Endothelial cell of umbilical vein (primary cell): ENCODE results near the gene CCDC120. TPM values are rescaled to one million over a fixed set of nuclear protein-coding genes. Genes with fewer than 3 reads are reported as not detected.

Experiments
- BruUV-seq: library from RNA; stranded (reverse); fragments of 400-500 nt; replicated peaks from 2 replicates; lab custom pipeline; 2021; lab: Mats Ljungman, UMichigan
- CTCF ChIA-PET: fragments of 300-600, 350-600 bp; sonication (Branson Sonifier 250); formaldehyde crosslinking; loops from one replicate; lab custom pipeline; 2021; ENCODE audit warnings: antibody characterized with exemption, inconsistent platforms; lab: Charles Lee
- POLR2A ChIA-PET: fragments of 300-600, 350-600 bp; sonication (Branson Sonifier 250); formaldehyde crosslinking; loops from one replicate; lab custom pipeline; 2021; ENCODE audit warnings: antibody characterized with exemption, inconsistent platforms; lab: Charles Lee
- DNase-seq: peaks from one replicate; pipeline ENCODE4 v3.0.0-alpha.2; 2011; ENCODE audit warnings: low read depth, low spot score
- FAIRE-seq: peaks from 2 replicates; lab custom pipeline; 2011; peaks lifted over from hg19 to GRCh38; lab: Jason Lieb, UNC
- H2AFZ ChIP-seq: 2 replicates; pipeline ENCODE4 v1.6.0; 2012; ENCODE audit warnings: low read depth, low read length, control low read depth, inconsistent platforms
- H3K27ac ChIP-seq: 2 replicates; pipeline ENCODE4 v1.5.1; 2011; ENCODE audit warnings: low read depth, mild to moderate bottlenecking, control low read depth, low read length, moderate library complexity; ENCODE audit not compliant: insufficient read depth
- H3K27me3 ChIP-seq, 2 experiments: 2 replicates each; pipeline versions ENCODE4 v1.6.0 to v1.6.1; 2011; ENCODE audit warnings: low read length in 2 of 2, mixed read lengths in 1 of 2; ENCODE audit not compliant: control insufficient read depth in 2 of 2, insufficient read depth in 2 of 2
- H3K36me3 ChIP-seq, 2 experiments: 2 replicates in 1 of 2; 3 replicates in 1 of 2; pipeline ENCODE4 v1.5.1; 2011; ENCODE audit warnings: low read length in 2 of 2, mild to moderate bottlenecking in 1 of 2, moderate library complexity in 1 of 2; ENCODE audit not compliant: control insufficient read depth in 2 of 2, insufficient read depth in 2 of 2; ENCODE audit errors: extremely low read depth in 1 of 2
- H3K4me1 ChIP-seq: 3 replicates; pipeline ENCODE4 v1.5.1; 2011; ENCODE audit warnings: mild to moderate bottlenecking, low read length; ENCODE audit not compliant: control insufficient read depth, insufficient read depth; ENCODE audit errors: extremely low read depth
- H3K4me2 ChIP-seq: 2 replicates; pipeline ENCODE4 v1.6.1; 2011; ENCODE audit warnings: low read length, control low read depth, mixed read lengths; ENCODE audit not compliant: insufficient read depth
- H3K4me3 ChIP-seq, 3 experiments: fragments of 200-600 bp in 1 of 3; sonication (generic), shearing (Covaris generic) in 1 of 3; replicated peaks in 1 of 3; 2 replicates each; pipeline ENCODE4 v1.5.1; 2011 to 2016; ENCODE audit warnings: control low read depth in 3 of 3, low read length in 3 of 3, mild to moderate bottlenecking in 2 of 3, inconsistent platforms in 1 of 3, low read depth in 1 of 3, moderate library complexity in 1 of 3; ENCODE audit not compliant: insufficient read depth in 1 of 3
- H3K79me2 ChIP-seq: 2 replicates; pipeline ENCODE4 v1.6.0; 2012; ENCODE audit warnings: low read length, inconsistent platforms; ENCODE audit not compliant: control insufficient read depth, insufficient read depth
- H3K9ac ChIP-seq: replicated peaks from 2 replicates; pipeline ENCODE3; 2011; ENCODE audit warnings: low read length, control low read depth; ENCODE audit not compliant: insufficient read depth; ENCODE audit errors: extremely low read depth
- H3K9me1 ChIP-seq: replicated peaks from 3 replicates; pipeline ENCODE4 v1.6.0; 2011; ENCODE audit warnings: mild to moderate bottlenecking, low read length; ENCODE audit not compliant: control insufficient read depth, insufficient read depth; ENCODE audit errors: extremely low read depth
- H3K9me3 ChIP-seq: replicated peaks from 2 replicates; pipeline ENCODE4 v1.5.1; 2012; ENCODE audit warnings: low read length, inconsistent platforms; ENCODE audit not compliant: control insufficient read depth, insufficient read depth
- H4K20me1 ChIP-seq: replicated peaks from 2 replicates; pipeline ENCODE3; 2011; ENCODE audit warnings: mild to moderate bottlenecking, low read length; ENCODE audit not compliant: control insufficient read depth, insufficient read depth; ENCODE audit errors: extremely low read depth
- CTCF ChIP-seq, 2 donors: IDR thresholded peaks; 1 replicate in 1 of 2; 2 replicates in 1 of 2; pipeline ENCODE4 v1.5.1; 2011; ENCODE audit warnings: low read length in 2 of 2, mild to moderate bottlenecking in 2 of 2, moderate library complexity in 2 of 2, control low read depth in 1 of 2, inconsistent platforms in 1 of 2, low read depth in 1 of 2; ENCODE audit not compliant: insufficient read depth in 1 of 2; ENCODE audit errors: extremely low read depth in 1 of 2
- EZH2 ChIP-seq: IDR thresholded peaks from 2 replicates; pipeline ENCODE4 v1.6.1; 2012; ENCODE audit warnings: borderline replicate concordance, low read depth, mild to moderate bottlenecking, moderate library complexity, low read length, inconsistent platforms; ENCODE audit not compliant: severe bottlenecking
- FOS ChIP-seq: IDR thresholded peaks from 2 replicates; pipeline ENCODE4 v1.6.1; 2011; ENCODE audit warnings: mild to moderate bottlenecking, low read length, moderate library complexity, borderline replicate concordance; ENCODE audit not compliant: insufficient read depth
- GATA2 ChIP-seq: IDR thresholded peaks from 2 replicates; pipeline ENCODE4 v1.7.0; 2011; ENCODE audit warnings: low read depth, mild to moderate bottlenecking, moderate library complexity, mixed read lengths, low read length; ENCODE audit not compliant: insufficient read length, insufficient read depth
- JUN ChIP-seq: IDR thresholded peaks from 2 replicates; pipeline ENCODE4 v1.6.1; 2011; ENCODE audit warnings: borderline replicate concordance, low read depth; ENCODE audit not compliant: insufficient read length, insufficient read depth
- MAX ChIP-seq: IDR thresholded peaks from 2 replicates; pipeline ENCODE4 v1.6.1; 2011; ENCODE audit not compliant: insufficient read depth, insufficient read length
- MYC ChIP-seq: IDR thresholded peaks from one replicate; pipeline ENCODE4 v1.6.1; 2011; ENCODE audit warnings: mild to moderate bottlenecking, low read depth, low read length
- POLR2A ChIP-seq: IDR thresholded peaks from 2 replicates; pipeline ENCODE4 v1.6.1; 2012; ENCODE audit warnings: low read depth, mild to moderate bottlenecking, control low read depth, low read length
- POLR2AphosphoS5 ChIP-seq: IDR thresholded peaks from 2 replicates; pipeline ENCODE4 v1.6.1; 2012; ENCODE audit warnings: low read depth, mild to moderate bottlenecking, control low read depth, low read length, moderate library complexity; ENCODE audit not compliant: insufficient read depth
- dilution Hi-C: fragments of 300-500 bp; cut with MboI; formaldehyde crosslinking; loops from one replicate; pipeline ENCODE4 v1.15.0; 2019; ENCODE audit warnings: low sequenced_read_pairs; ENCODE audit not compliant: extremely low pct_ligation_motif_present
- intact Hi-C: fragments of 100-400 bp; cut with micrococcal nuclease; formaldehyde crosslinking; loops from one replicate; pipeline ENCODE4 v1.10.0; 2022
- polyA plus RNA-seq, 4 experiments: library from polyadenylated mRNA; depleted of rRNA in 3 of 4; stranded (reverse) in 3 of 4; unstranded in 1 of 4; fragments of >200 nt; gene quantifications; 2 replicates each; pipeline versions ENCODE4 v1.2.1 to v1.2.3, GENCODE V29; 2011 to 2012; ENCODE audit warnings: missing spikeins in 1 of 4
- total RNA-seq: library from RNA; stranded (reverse); gene quantifications from 2 replicates; pipeline ENCODE4 v1.2.3, GENCODE V29; 2021

Gene CCDC120
- total and polyA plus RNA-seq, 2 donors (not counting 3 experiments of a cell fraction or from before 2014, with no cell fraction given): 2.8 to 5.7 TPM

- ChIA-PET CTCF (interaction anchor here (1.1 kb wide), 1 partner anchor 38 kb away, joined by 3 read pairs; the partner anchor contains the start of gene GRIPAP1), POLR2A (no interaction called here)
- H2AFZ ChIP-seq: no peak overlapping the region
- H3K9ac ChIP-seq: peak overlapping the region; percentile 41
- H3K79me2 ChIP-seq: peaks cover 29% of the 10 kb centered on the region
- TF ChIP-seq MYC: no peak
- no peak for TF ChIP-seq CTCF (IDR thresholded peaks at IDR 0.05; ENCODE audit: extremely low read depth in 1 of 2, insufficient read depth in 1 of 2, low read depth in 1 of 2, low read length in 2 of 2)
- TF ChIP-seq EZH2: no peak
- TF ChIP-seq GATA2: no peak
- TF ChIP-seq POLR2A: no peak
- TF ChIP-seq POLR2AphosphoS5: no peak
- no peak for TF ChIP-seq FOS
- no peak for TF ChIP-seq JUN
- no peak for TF ChIP-seq MAX
- BruUV-seq: TSS peak; percentile 13
- peaks cover 33% of the 10 kb centered on the region for H3K4me1 ChIP-seq
- no peaks in the 10 kb centered on the region for H4K20me1 ChIP-seq
- peaks cover 5 to 8% of the 10 kb centered on the region in 2 experiments for H3K36me3 ChIP-seq
- intact Hi-C loops (loop anchor here (5.0 kb wide), 1 partner anchor 122 kb away; the partner anchor contains the start of gene MAGIX), dilution Hi-C loops (no loop called here)
- no peaks in the 10 kb centered on the region for H3K9me3 ChIP-seq
- H3K27ac ChIP-seq: peak overlapping the region; percentile 42
- H3K4me3 ChIP-seq: peak overlapping the region in 2 of 3 experiments; percentile 19 to 23
- FAIRE-seq (no peak), DNase-seq (peak; percentile 30)
- no peaks in the 10 kb centered on the region for H3K27me3 ChIP-seq
- no peaks in the 10 kb centered on the region for H3K9me1 ChIP-seq
- peak overlapping the region; percentile 37 for H3K4me2 ChIP-seq
Measured at GRCh38 chrX:49040376-49040955, 18.3 kb upstream of the CCDC120 start.
